Testis (tissue), 2 donors: Measurements from ENCODE around the gene MRPL55.

Source experiments
- POLR2A ChIP-seq: fragments of 450-650 bp; IDR thresholded peaks from one replicate; pipeline ENCODE4 v1.6.1; 2017; ENCODE audit warnings: antibody characterized with exemption, mild to moderate bottlenecking, moderate library complexity
- TF ChIP-seq, protein P1 (sequence below), 3 experiments: fragments of 450-650 bp in 2 of 3; fragments of 200-600 bp in 1 of 3; sonication (generic) in 1 of 3; IDR thresholded peaks; one replicate each; pipeline ENCODE4 v1.5.1; 2016 to 2019; ENCODE audit warnings: antibody characterized with exemption in 3 of 3, mild to moderate bottlenecking in 2 of 3, moderate library complexity in 1 of 3

DNA sequence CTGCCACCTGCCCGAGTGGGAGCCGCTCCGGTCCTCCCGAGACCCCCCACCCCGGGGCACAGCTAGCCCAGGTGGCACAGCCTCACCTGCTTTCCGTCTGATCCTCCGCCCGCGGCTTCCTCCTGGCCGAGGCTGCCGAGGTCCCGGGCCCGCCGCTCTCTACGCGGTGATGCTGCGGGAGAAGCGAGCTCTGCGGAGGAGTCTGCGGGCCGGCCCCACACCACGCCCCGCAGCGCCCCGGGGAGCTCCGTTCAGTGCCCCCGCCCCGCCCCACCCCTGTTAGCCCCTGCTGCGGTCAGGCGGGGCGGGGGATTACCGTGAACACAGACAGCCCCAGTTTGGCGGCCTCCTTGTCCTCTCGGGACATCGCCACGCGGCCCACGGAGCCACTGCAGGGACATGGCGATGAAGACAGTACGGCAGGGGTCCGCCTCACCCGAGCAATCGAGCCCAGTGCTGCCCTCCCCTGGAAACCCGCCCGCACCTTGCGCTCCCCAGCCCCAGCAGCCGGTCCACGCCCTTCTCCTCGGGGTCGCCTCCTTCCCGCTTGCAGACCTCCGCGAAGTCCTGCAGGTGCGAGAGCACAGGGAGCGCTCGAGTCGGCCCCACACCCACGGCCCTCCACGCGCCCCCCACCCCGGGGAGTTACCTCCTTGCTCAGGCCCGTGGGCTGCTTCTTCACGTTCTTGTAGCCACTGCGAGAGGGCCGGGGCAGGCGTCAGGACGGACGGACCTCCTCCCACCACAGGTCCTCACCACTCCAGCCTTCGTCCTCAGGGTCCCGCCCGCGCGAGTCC is 6.9 kb downstream of the MRPL55 start:
- TF ChIP-seq, protein P1, sequence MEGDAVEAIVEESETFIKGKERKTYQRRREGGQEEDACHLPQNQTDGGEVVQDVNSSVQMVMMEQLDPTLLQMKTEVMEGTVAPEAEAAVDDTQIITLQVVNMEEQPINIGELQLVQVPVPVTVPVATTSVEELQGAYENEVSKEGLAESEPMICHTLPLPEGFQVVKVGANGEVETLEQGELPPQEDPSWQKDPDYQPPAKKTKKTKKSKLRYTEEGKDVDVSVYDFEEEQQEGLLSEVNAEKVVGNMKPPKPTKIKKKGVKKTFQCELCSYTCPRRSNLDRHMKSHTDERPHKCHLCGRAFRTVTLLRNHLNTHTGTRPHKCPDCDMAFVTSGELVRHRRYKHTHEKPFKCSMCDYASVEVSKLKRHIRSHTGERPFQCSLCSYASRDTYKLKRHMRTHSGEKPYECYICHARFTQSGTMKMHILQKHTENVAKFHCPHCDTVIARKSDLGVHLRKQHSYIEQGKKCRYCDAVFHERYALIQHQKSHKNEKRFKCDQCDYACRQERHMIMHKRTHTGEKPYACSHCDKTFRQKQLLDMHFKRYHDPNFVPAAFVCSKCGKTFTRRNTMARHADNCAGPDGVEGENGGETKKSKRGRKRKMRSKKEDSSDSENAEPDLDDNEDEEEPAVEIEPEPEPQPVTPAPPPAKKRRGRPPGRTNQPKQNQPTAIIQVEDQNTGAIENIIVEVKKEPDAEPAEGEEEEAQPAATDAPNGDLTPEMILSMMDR (IDR thresholded peaks at IDR 0.05) = no peak
- no peak for TF ChIP-seq POLR2A
